CD4-positive, alpha-beta memory T cell (primary cell): ENCODE measurements around the gene ACAA2. TPM values are rescaled to one million over a fixed set of nuclear protein-coding genes. Genes with fewer than 3 reads are reported as not detected.
A peak's percentile ranks its signal among the peaks of the same experiment; 100 is the strongest.

Source experiments
- CTCF ChIA-PET: fragments of 350-600 bp; sonication (Branson Sonifier 250); formaldehyde crosslinking; loops from one replicate; lab custom pipeline; 2021; ENCODE audit warnings: inconsistent platforms; ENCODE audit not compliant: partially characterized antibody; lab: Charles Lee
- POLR2A ChIA-PET: fragments of 350-600 bp; sonication (Branson Sonifier 250); formaldehyde crosslinking; loops from one replicate; lab custom pipeline; 2021; ENCODE audit not compliant: partially characterized antibody; lab: Charles Lee
- DNase-seq, 5 donors: peaks; one replicate each; pipeline versions ENCODE4 v3.0.0 to v3.0.0-alpha.2; 2020 to 2022; ENCODE audit warnings: mixed read lengths in 1 of 5
- H3K27ac ChIP-seq: one replicate; pipeline ENCODE4 v1.7.0; 2013; ENCODE audit warnings: low read depth, low read length
- H3K27me3 ChIP-seq: 2 replicates; pipeline ENCODE4 v1.7.0; 2013; ENCODE audit warnings: mild to moderate bottlenecking, low read length, moderate library complexity; ENCODE audit not compliant: insufficient read depth
- H3K36me3 ChIP-seq: 2 replicates; pipeline ENCODE4 v1.7.0; 2013; ENCODE audit warnings: mild to moderate bottlenecking, low read length, moderate library complexity; ENCODE audit not compliant: insufficient read depth
- H3K4me1 ChIP-seq: 2 replicates; pipeline ENCODE4 v1.7.0; 2013; ENCODE audit warnings: mild to moderate bottlenecking, low read length, moderate library complexity; ENCODE audit not compliant: insufficient read depth
- H3K4me3 ChIP-seq, 2 donors: one replicate each; pipeline ENCODE4 v1.7.0; 2013; ENCODE audit warnings: low read length in 2 of 2, mild to moderate bottlenecking in 1 of 2
- H3K9me3 ChIP-seq, 2 donors: one replicate each; pipeline ENCODE4 v1.7.0; 2013; ENCODE audit warnings: low read length in 2 of 2, control low read depth in 1 of 2; ENCODE audit not compliant: control insufficient read depth in 1 of 2
- H3K27ac Mint-ChIP-seq, 7 donors: one replicate each; pipeline ENCODE4 v1.8.0; 2020 to 2021; ENCODE audit warnings: mixed read lengths in 7 of 7, mild to moderate bottlenecking in 6 of 7, inconsistent platforms in 3 of 7, moderate library complexity in 3 of 7
- H3K27me3 Mint-ChIP-seq, 2 donors: one replicate each; pipeline ENCODE4 v1.8.0; 2020 to 2021; ENCODE audit warnings: mixed read lengths in 2 of 2
- H3K36me3 Mint-ChIP-seq, 2 donors: one replicate each; pipeline ENCODE4 v1.8.0; 2020 to 2021; ENCODE audit warnings: mixed read lengths in 2 of 2, inconsistent platforms in 1 of 2, mild to moderate bottlenecking in 1 of 2
- H3K4me1 Mint-ChIP-seq, 4 donors: one replicate each; pipeline ENCODE4 v1.8.0; 2020 to 2021; ENCODE audit warnings: mixed read lengths in 4 of 4, mild to moderate bottlenecking in 1 of 4
- H3K4me3 Mint-ChIP-seq, 8 donors: one replicate each; pipeline ENCODE4 v1.8.0; 2020 to 2021; ENCODE audit warnings: mixed read lengths in 8 of 8, mild to moderate bottlenecking in 7 of 8, moderate library complexity in 6 of 8, inconsistent platforms in 3 of 8
- H3K9me3 Mint-ChIP-seq, 8 donors: one replicate each; pipeline ENCODE4 v1.8.0; 2020 to 2021; ENCODE audit warnings: mixed read lengths in 8 of 8, mild to moderate bottlenecking in 5 of 8, inconsistent platforms in 3 of 8, moderate library complexity in 1 of 8
- intact Hi-C: fragments of 100-400 bp; cut with micrococcal nuclease; formaldehyde crosslinking; loops from one replicate; pipeline ENCODE4 v1.15.1; 2023
- polyA plus RNA-seq, 2 donors: library from polyadenylated mRNA; unstranded; fragments of 300-500 nt; fragmentation: Illumina TruSeq; gene quantifications; one replicate each; pipeline ENCODE4 v1.2.3, GENCODE V29; 2021
- total RNA-seq, 2 experiments: library from RNA; stranded (reverse); gene quantifications; one replicate each; pipeline ENCODE4 v1.2.3, GENCODE V29; 2021

The ACAA2 gene
- total and polyA plus RNA-seq, 4 experiments from 2014 or later, result 21.8 to 150 (median 44.1) TPM

DNA sequence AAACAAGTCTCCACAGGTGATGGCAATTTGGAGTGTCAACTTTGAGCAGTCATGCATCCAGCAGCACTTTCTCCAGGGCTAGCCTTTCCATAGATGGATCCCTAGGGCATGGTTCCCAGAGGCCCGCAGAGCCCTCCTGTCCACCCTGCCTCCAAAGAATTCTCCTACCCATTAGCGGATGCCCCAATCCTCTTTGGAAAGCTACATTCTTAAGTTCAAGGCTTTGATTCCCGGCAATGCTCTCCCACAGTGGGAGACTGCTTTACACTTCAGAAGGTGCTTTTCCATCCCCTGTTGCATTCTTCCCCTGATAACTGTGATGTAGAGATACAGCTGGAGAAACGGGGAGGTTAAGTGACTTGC lies 61.3 kb downstream of the ACAA2 start:
- no peaks in the 10 kb centered on the region for H3K9me3 Mint-ChIP-seq
- no peaks in the 10 kb centered on the region for H3K36me3 Mint-ChIP-seq
- peak overlapping the region in 1 of 8 donors; percentile 74 for H3K4me3 Mint-ChIP-seq
- H3K27ac ChIP-seq, result no peak overlapping the region
- ChIA-PET POLR2A (no interaction called here), CTCF (no interaction called here)
- peak overlapping the region in 2 of 7 donors; percentile 32 to 85 for H3K27ac Mint-ChIP-seq
- H3K36me3 ChIP-seq, result no peaks in the 10 kb centered on the region
- no peaks in the 10 kb centered on the region for H3K9me3 ChIP-seq
- no peaks in the 10 kb centered on the region for H3K27me3 Mint-ChIP-seq
- H3K4me1 Mint-ChIP-seq, result peaks cover 19 to 28% (median 20%) of the 10 kb centered on the region in 4 donors
- H3K4me1 ChIP-seq, result peaks cover 15% of the 10 kb centered on the region
- intact Hi-C loops, result no loop called here
- H3K4me3 ChIP-seq, result no peak overlapping the region
- DNase-seq, result no peak
- no peaks in the 10 kb centered on the region for H3K27me3 ChIP-seq

- Histone ChIP-seq H3K27ac (no peak overlapping the region), H3K4me3 (no peak overlapping the region), H3K36me3 (no peaks in the 10 kb centered on the region), H3K9me3 (no peaks in the 10 kb centered on the region), H3K4me1 (peaks cover 15% of the 10 kb centered on the region), H3K27me3 (no peaks in the 10 kb centered on the region)
- no peaks in the 10 kb centered on the region for H3K9me3 Mint-ChIP-seq
- H3K36me3 Mint-ChIP-seq, result no peaks in the 10 kb centered on the region
- H3K4me1 Mint-ChIP-seq, result peaks cover 19 to 28% (median 20%) of the 10 kb centered on the region in 4 donors
- peak; percentile 48 to 66 (median 53) for DNase-seq
- peak overlapping the region in 4 of 7 donors; percentile 12 to 85 (median 46) for H3K27ac Mint-ChIP-seq
- intact Hi-C loops, result no loop called here
- POLR2A ChIA-PET, result no interaction called here
- peak overlapping the region in 7 of 8 donors; percentile 1 to 74 (median 46) for H3K4me3 Mint-ChIP-seq
- CTCF ChIA-PET, result no interaction called here
- H3K27me3 Mint-ChIP-seq, result peaks cover 0 to 1% of the 10 kb centered on the region in 2 donors
These were observed 61.8 kb downstream of the ACAA2 start for GRCh38 chr18:49751427-49752094.

DNA sequence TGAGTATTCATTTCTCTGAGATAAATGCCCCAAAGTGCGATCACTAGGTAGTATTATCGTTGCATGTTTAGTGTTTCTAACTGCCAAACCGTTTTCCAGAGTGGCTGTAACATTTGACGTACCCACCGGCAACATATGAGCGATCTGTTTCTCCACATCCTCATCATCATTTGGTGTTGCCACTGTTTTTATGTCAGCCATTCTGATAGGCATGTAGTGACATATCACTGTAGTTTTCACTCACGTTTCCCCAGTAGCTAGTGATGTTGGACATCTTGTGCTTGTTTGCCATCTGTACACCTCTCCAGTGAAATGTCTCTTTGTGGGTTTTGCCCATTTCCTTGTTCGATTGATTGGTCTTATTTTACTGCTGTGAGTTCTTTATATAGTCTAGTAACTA lies 63.8 kb downstream of the ACAA2 start:
- Mint-ChIP-seq H3K36me3 (no peaks in the 10 kb centered on the region), H3K27ac (no peak overlapping the region), H3K4me3 (no peak overlapping the region), H3K9me3 (no peaks in the 10 kb centered on the region), H3K4me1 (peaks cover 19 to 28% (median 20%) of the 10 kb centered on the region in 4 donors), H3K27me3 (peaks cover 0 to 1% of the 10 kb centered on the region in 2 donors)
- DNase-seq, result no peak
- Histone ChIP-seq H3K9me3 (no peaks in the 10 kb centered on the region), H3K36me3 (no peaks in the 10 kb centered on the region), H3K4me1 (peaks cover 15% of the 10 kb centered on the region), H3K4me3 (no peak overlapping the region), H3K27me3 (no peaks in the 10 kb centered on the region), H3K27ac (no peak overlapping the region)
- ChIA-PET CTCF (interaction anchor here (1.0 kb wide), 1 partner anchor 137 kb away, joined by 3 read pairs; no protein-coding TSS in a partner anchor), POLR2A (no interaction called here)
- intact Hi-C loops, result no loop called here

DNA sequence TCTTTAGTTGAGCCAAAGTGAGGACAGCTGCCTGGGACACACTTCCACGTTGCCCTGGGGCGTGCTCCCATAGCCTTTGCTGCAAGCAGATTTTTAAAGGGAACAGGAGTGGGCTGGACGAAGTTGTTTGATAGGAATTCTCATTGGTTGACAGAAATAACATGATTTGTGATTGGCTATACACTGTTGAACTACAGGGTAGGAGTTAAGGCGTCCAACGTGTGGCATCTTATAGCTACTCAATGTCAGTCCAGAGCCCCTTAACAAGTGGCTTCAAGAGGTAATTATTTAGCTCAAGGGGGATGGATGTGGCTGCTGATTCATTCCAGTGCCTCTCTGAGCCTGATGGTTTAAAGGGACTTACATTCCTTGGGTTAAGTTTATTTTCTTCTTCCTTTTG lies 65.5 kb downstream of the ACAA2 start:
- ChIA-PET CTCF (no interaction called here), POLR2A (no interaction called here)
- no peaks in the 10 kb centered on the region for H3K9me3 Mint-ChIP-seq
- Histone ChIP-seq H3K4me3 (no peak overlapping the region), H3K4me1 (peaks cover 15% of the 10 kb centered on the region), H3K9me3 (no peaks in the 10 kb centered on the region), H3K27ac (no peak overlapping the region), H3K27me3 (no peaks in the 10 kb centered on the region), H3K36me3 (no peaks in the 10 kb centered on the region)
- peaks cover 0 to 2% of the 10 kb centered on the region in 2 donors for H3K27me3 Mint-ChIP-seq
- no peak for DNase-seq
- H3K4me1 Mint-ChIP-seq, result peaks cover 19 to 20% (median 19%) of the 10 kb centered on the region in 4 donors
- no peak overlapping the region for H3K4me3 Mint-ChIP-seq
- no peaks in the 10 kb centered on the region for H3K36me3 Mint-ChIP-seq
- no peak overlapping the region for H3K27ac Mint-ChIP-seq
- intact Hi-C loops, result no loop called here

DNA sequence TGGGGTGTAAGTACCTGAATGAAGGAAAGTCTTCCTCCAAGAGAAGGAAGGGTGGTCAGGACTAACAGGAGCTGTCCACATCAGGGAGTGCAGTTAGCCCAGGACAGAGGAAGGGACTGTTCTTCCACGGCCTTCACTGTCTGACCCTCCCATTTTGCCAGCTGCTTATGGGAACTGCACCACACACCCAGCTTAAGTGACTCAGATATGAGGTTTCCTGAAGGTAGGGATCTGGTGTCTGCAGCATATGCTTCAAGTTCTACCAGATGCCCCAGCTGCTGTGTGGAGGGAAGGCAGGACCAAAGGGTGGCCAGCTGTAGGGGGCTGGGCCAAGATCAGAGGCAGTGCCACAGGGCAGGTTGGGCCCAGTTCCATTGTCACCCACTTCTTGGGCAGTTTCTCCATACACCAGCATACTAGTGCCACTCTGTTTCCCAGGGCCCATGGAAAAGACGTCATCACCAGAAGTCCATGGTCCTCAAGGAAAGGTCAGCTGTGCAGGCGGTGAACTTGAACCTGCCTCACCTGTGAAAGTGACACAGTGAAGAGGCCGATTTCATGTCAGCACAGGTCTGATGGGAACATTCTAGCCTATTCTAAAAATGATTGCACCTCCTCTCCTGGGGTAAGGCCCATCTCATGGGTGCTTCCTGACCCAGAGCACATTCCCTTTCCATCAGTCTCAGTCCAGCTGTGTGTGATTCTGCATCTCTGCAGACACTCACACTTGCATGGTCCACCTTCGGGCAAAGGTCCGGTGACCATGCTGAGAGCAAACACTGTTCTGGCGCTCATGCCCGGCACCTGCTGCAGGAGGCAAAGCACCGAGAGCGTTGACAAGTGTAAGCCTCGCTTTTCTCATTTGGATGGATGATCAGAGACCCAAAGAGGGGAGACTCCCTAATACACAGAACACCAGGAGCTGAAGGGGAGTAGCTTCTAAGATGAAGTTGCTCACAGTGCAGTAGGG lies 68.0 kb downstream of the ACAA2 start:
- Mint-ChIP-seq H3K27me3 (peaks cover 2 to 3% of the 10 kb centered on the region in 2 donors), H3K27ac (peak overlapping the region in 1 of 7 donors; percentile 52), H3K4me3 (no peak overlapping the region), H3K36me3 (no peaks in the 10 kb centered on the region), H3K4me1 (peaks cover 0 to 2% (median 0%) of the 10 kb centered on the region in 4 donors), H3K9me3 (peaks cover 0 to 3% (median 0%) of the 10 kb centered on the region in 8 donors)
- no peak for DNase-seq
- H3K4me3 ChIP-seq, result no peak overlapping the region
- no peaks in the 10 kb centered on the region for H3K4me1 ChIP-seq
- ChIA-PET CTCF (interaction anchor here (1.3 kb wide), 1 partner anchor 14 kb away, joined by 3 read pairs; no protein-coding TSS in a partner anchor), POLR2A (no interaction called here)
- no peaks in the 10 kb centered on the region for H3K27me3 ChIP-seq
- H3K9me3 ChIP-seq, result no peaks in the 10 kb centered on the region
- H3K27ac ChIP-seq, result no peak overlapping the region
- intact Hi-C loops, result no loop called here
- no peaks in the 10 kb centered on the region for H3K36me3 ChIP-seq

DNA sequence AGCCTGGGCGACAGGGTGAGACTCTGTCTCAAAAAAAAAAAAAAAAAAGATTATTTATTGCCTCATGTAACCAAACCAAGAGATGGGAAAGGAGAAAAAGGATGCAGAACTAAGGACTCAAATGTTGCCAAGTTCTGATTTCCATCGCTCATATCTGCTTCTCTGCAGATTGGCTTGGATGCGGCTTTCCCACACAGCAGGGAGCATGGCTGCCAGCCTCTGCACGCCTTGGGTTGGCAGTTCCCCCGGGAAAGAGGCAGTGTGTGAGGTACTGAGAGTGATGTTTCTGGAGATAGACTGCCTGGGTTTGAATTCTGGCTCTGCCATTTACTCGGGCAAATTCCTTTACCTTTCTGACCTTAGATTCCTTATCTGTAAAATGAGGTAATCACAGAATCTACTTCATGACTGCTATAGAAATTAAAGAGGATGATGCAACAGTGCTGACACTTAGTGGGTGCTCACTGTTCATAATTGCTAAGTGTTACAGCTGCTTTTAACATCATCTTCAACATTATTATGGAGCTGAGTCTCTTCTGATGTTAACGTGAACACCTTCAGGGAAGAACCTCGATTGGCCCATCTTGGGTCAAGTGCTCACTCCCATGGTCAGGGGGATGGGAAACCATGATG lies 68.8 kb downstream of the ACAA2 start:
- Mint-ChIP-seq H3K4me1 (peaks cover 0 to 1% (median 0%) of the 10 kb centered on the region in 4 donors), H3K36me3 (no peaks in the 10 kb centered on the region), H3K27ac (no peak overlapping the region), H3K9me3 (peaks cover 0 to 3% (median 0%) of the 10 kb centered on the region in 8 donors), H3K27me3 (peaks cover 2 to 3% of the 10 kb centered on the region in 2 donors), H3K4me3 (no peak overlapping the region)
- ChIA-PET CTCF (interaction anchor here (1.3 kb wide), 1 partner anchor 15 kb away, joined by 3 read pairs; no protein-coding TSS in a partner anchor), POLR2A (no interaction called here)
- Histone ChIP-seq H3K27ac (no peak overlapping the region), H3K36me3 (no peaks in the 10 kb centered on the region), H3K9me3 (no peaks in the 10 kb centered on the region), H3K27me3 (no peaks in the 10 kb centered on the region), H3K4me1 (no peaks in the 10 kb centered on the region), H3K4me3 (no peak overlapping the region)
- intact Hi-C loops, result no loop called here
- DNase-seq, result no peak
